Measurements from ENCODE around the gene SASH3. TPM values are rescaled to one million over a fixed set of nuclear protein-coding genes. Genes with fewer than 3 reads are reported as not detected.

SASH3 gene
- total RNA-seq = 1 to 10 TPM in 3 of 4 donors, under 1 TPM in 1; 0.34 to 3.3 (median 1.7) TPM

DNA sequence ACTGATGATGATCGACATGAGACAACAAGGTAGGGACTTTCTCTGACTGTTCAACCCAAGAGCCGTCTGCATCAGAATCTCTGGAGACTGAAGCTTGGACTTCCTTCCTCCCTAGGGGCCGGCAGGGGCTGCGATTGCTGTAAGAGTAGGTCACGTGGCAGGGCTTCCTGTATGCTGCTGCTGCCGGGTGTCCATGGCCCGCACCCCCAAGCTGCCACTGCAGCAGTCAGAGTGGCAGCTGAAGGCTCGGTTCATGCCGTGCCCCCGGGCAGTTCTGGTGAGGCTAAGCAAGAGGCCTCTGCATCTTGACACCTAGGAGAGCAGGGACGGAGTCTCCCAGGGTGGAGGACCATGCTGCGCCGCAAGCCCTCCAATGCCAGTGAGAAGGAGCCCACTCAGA, at the start of gene SASH3:
Gene SASH3, plus strand, starts transcription at position 203 of the 400 bp plus-strand sequence. Its CDS starts 149 bp downstream, at position 352.
- 92% methylated on average over 5 of the region's 13 CpGs for WGBS
- no peak within 1 kb of the TSS for H3K27ac ChIP-seq

DNA sequence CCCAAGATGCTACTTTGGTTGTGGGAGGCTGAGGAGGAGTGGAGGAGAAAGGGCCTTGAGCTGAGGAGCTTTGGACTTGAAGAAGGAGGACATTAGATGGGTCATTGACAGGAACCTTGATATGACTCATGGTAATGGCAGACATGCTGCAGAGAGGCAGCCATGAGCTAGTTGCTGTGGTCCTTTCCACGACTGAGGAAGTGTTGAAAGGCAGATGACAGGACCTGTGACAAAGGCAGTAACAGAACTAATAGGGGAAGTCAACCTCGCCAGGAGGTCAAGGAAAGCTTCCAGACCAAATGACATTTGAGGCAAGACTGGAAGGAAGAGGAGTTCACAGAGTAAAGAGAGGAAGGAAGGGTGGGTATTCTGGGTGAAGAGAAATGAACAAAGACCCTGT, 48.5 kb upstream of the SASH3 start:
- H3K27ac ChIP-seq = no peak overlapping the region
- no peak overlapping the region for H3K4me3 ChIP-seq
- no peaks in the 10 kb centered on the region for H3K9me3 ChIP-seq
- 43% methylated on average over 2 of the region's 2 CpGs for WGBS
- H3K4me1 ChIP-seq = no peaks in the 10 kb centered on the region
- TF ChIP-seq POLR2AphosphoS5 (IDR thresholded peaks at IDR 0.05) (no peak), EP300 (IDR thresholded peaks at IDR 0.05) (no peak), POLR2A (IDR thresholded peaks at IDR 0.05) (no peak), CTCF (IDR thresholded peaks at IDR 0.05) (no peak)
- H3K27me3 ChIP-seq = no peaks in the 10 kb centered on the region
- H3K36me3 ChIP-seq = no peaks in the 10 kb centered on the region
- DNase-seq (ENCODE audit: low spot score in 2 of 2) = no peak

More for the DNA sequence above, at the start of gene SASH3:
- no peaks in the 10 kb centered on the region for H3K9me3 ChIP-seq
- DNase-seq (ENCODE audit: low spot score in 2 of 2) = no peak
- H3K4me1 ChIP-seq = no peaks in the 10 kb centered on the region
- TF ChIP-seq CTCF (IDR thresholded peaks at IDR 0.05) (no peak), EP300 (IDR thresholded peaks at IDR 0.05) (no peak), POLR2A (IDR thresholded peaks at IDR 0.05) (no peak), POLR2AphosphoS5 (IDR thresholded peaks at IDR 0.05) (no peak)
- peak within 1 kb of the TSS; percentile 26 for H3K4me3 ChIP-seq
- H3K27me3 ChIP-seq = no peaks in the 10 kb centered on the region
- H3K36me3 ChIP-seq = no peaks in the 10 kb centered on the region

GRCh38 chrX:129732857-129733256, 46.9 kb upstream of the SASH3 start:
- DNase-seq (ENCODE audit: low spot score in 2 of 2) = no peak
- no peak overlapping the region for H3K27ac ChIP-seq
- no peaks in the 10 kb centered on the region for H3K27me3 ChIP-seq
- no peak for TF ChIP-seq EP300 (IDR thresholded peaks at IDR 0.05)
- no peak for TF ChIP-seq CTCF (IDR thresholded peaks at IDR 0.05)
- no peak overlapping the region for H3K4me3 ChIP-seq
- no peaks in the 10 kb centered on the region for H3K9me3 ChIP-seq
- H3K36me3 ChIP-seq = no peaks in the 10 kb centered on the region
- WGBS = 77% methylated on average over 2 of the region's 2 CpGs
- peaks cover 1% of the 10 kb centered on the region for H3K4me1 ChIP-seq

GRCh38 chrX:129733335-129733734, 46.4 kb upstream of the SASH3 start:
- Histone ChIP-seq H3K27ac (no peak overlapping the region), H3K9me3 (no peaks in the 10 kb centered on the region), H3K36me3 (no peaks in the 10 kb centered on the region), H3K27me3 (no peaks in the 10 kb centered on the region), H3K4me3 (no peak overlapping the region), H3K4me1 (peaks cover 4% of the 10 kb centered on the region)
- DNase-seq (ENCODE audit: low spot score in 2 of 2) = no peak
- 55% methylated on average over 3 of the region's 4 CpGs for WGBS
- TF ChIP-seq POLR2AphosphoS5 (IDR thresholded peaks at IDR 0.05) (no peak), CTCF (IDR thresholded peaks at IDR 0.05) (no peak), EP300 (IDR thresholded peaks at IDR 0.05) (no peak), POLR2A (IDR thresholded peaks at IDR 0.05) (no peak)

GRCh38 chrX:129736491-129736890, 43.3 kb upstream of the SASH3 start:
- peak in 1 of 2 donors; percentile 18 for DNase-seq (ENCODE audit: low spot score in 2 of 2)
- Histone ChIP-seq H3K36me3 (no peaks in the 10 kb centered on the region), H3K27ac (no peak overlapping the region), H3K4me1 (peaks cover 4% of the 10 kb centered on the region), H3K4me3 (no peak overlapping the region), H3K27me3 (no peaks in the 10 kb centered on the region), H3K9me3 (no peaks in the 10 kb centered on the region)
- TF ChIP-seq EP300 (IDR thresholded peaks at IDR 0.05) (no peak), CTCF (IDR thresholded peaks at IDR 0.05) (no peak), POLR2A (IDR thresholded peaks at IDR 0.05) (no peak), POLR2AphosphoS5 (IDR thresholded peaks at IDR 0.05) (no peak)
- 60% methylated on average over 6 of the region's 6 CpGs for WGBS

All from suprapubic skin (tissue), 4 donors.